Stimulated activated CD4-positive, alpha-beta T cell treated with anti-CD3 and anti-CD28 coated beads, Interleukin-1b, Interleukin-23, amount 100 ng/mL, for 1 hour (primary cell): ENCODE measurements around the gene LIMK2.
"Not testable (repeated sequence)": the region's sequence is repeated elsewhere in the genome, so short reads cannot be mapped to it uniquely, and the experiment has no call there.

Source experiments
- DNase-seq, 2 donors: peaks; one replicate each; pipeline ENCODE4 v3.0.0-alpha.2; 2020; ENCODE audit warnings: low read depth in 2 of 2

Gene LIMK2

GRCh38 chr22:31211482-31211861 lies 626 bp upstream of the LIMK2 start:
- DNase-seq = no peak

GRCh38 chr22:31212783-31213629 lies 908 bp downstream of the LIMK2 start:
- DNase-seq = no peak

- no peak for DNase-seq
Measured at GRCh38 chr22:31215018-31215535, 3.0 kb downstream of the LIMK2 start.

- DNase-seq = no peak
Measured at GRCh38 chr22:31218565-31219262, 6.6 kb downstream of the LIMK2 start.

GRCh38 chr22:31221084-31221483 lies 9.0 kb downstream of the LIMK2 start:
- DNase-seq = no peak

- no peak for DNase-seq
Measured at GRCh38 chr22:31222736-31223135, 10.6 kb downstream of the LIMK2 start.

- DNase-seq = no peak
Measured at GRCh38 chr22:31223786-31224191, 11.7 kb downstream of the LIMK2 start.

- DNase-seq = not testable (repeated sequence)
Measured at GRCh38 chr22:31224691-31225090, 12.6 kb downstream of the LIMK2 start.

GRCh38 chr22:31227186-31227585 lies 15.1 kb downstream of the LIMK2 start:
- DNase-seq = no peak

GRCh38 chr22:31229402-31230079 lies 17.4 kb downstream of the LIMK2 start:
- DNase-seq = no peak

GRCh38 chr22:31230155-31230870 lies 18.2 kb downstream of the LIMK2 start:
- DNase-seq = no peak

- DNase-seq = peak in 1 of 2 donors; percentile 14
Measured at GRCh38 chr22:31230871-31231621, 18.9 kb downstream of the LIMK2 start.

GRCh38 chr22:31233001-31233400 lies 20.9 kb downstream of the LIMK2 start:
- no peak for DNase-seq

- no peak for DNase-seq
Measured at GRCh38 chr22:31235081-31235480, 23.0 kb downstream of the LIMK2 start.

- DNase-seq = not testable (repeated sequence)
Measured at GRCh38 chr22:31236044-31236443, 23.9 kb downstream of the LIMK2 start.

- no peak for DNase-seq
Measured at GRCh38 chr22:31238057-31238456, 26.0 kb downstream of the LIMK2 start.

- DNase-seq = no peak
Measured at GRCh38 chr22:31239771-31240370, 27.8 kb downstream of the LIMK2 start.

GRCh38 chr22:31241200-31241599 lies 29.1 kb downstream of the LIMK2 start:
- no peak for DNase-seq

GRCh38 chr22:31241936-31242335 lies 29.8 kb downstream of the LIMK2 start:
- no peak for DNase-seq

GRCh38 chr22:31243339-31244045 lies 31.4 kb downstream of the LIMK2 start:
- DNase-seq = no peak
